ENCODE measurements around the gene FAM83G.

The FAM83G gene

GRCh38 chr17:18974407-18975149, 30.0 kb downstream of the FAM83G start:
- no peak for TF ChIP-seq CTCF (IDR thresholded peaks at IDR 0.05; ENCODE audit: low read depth, low read length, missing control alignments)
- no peak for DNase-seq (ENCODE audit: extremely low read depth, low read depth)
- H3K4me3 ChIP-seq (replicated peaks; ENCODE audit: low read depth, low read length): no peak overlapping the region

GRCh38 chr17:18971801-18972200, 32.8 kb downstream of the FAM83G start:
- H3K4me3 ChIP-seq (replicated peaks; ENCODE audit: low read depth, low read length): no peak overlapping the region
- no peak for TF ChIP-seq CTCF (IDR thresholded peaks at IDR 0.05; ENCODE audit: low read depth, low read length, missing control alignments)

GRCh38 chr17:18970582-18971480, 33.7 kb downstream of the FAM83G start:
- H3K4me3 ChIP-seq (replicated peaks; ENCODE audit: low read depth, low read length): no peak overlapping the region
- peak; percentile 19 for TF ChIP-seq CTCF (IDR thresholded peaks at IDR 0.05; ENCODE audit: low read depth, low read length, missing control alignments)
- DNase-seq (ENCODE audit: extremely low read depth, low read depth): no peak

More at GRCh38 chr17:18971801-18972200, 32.8 kb downstream of the FAM83G start:
- no peak for DNase-seq (ENCODE audit: extremely low read depth, low read depth)

- no peak for DNase-seq (ENCODE audit: extremely low read depth, low read depth)
- TF ChIP-seq CTCF (IDR thresholded peaks at IDR 0.05; ENCODE audit: low read depth, low read length, missing control alignments): no peak
- no peak overlapping the region for H3K4me3 ChIP-seq (replicated peaks; ENCODE audit: low read depth, low read length)
These were observed 35.3 kb downstream of the FAM83G start for GRCh38 chr17:18968945-18969887.

- DNase-seq (ENCODE audit: extremely low read depth, low read depth): no peak
- no peak for TF ChIP-seq CTCF (IDR thresholded peaks at IDR 0.05; ENCODE audit: low read depth, low read length, missing control alignments)
- H3K4me3 ChIP-seq (replicated peaks; ENCODE audit: low read depth, low read length): no peak overlapping the region
These were observed 36.2 kb downstream of the FAM83G start for GRCh38 chr17:18968345-18968744.

- DNase-seq (ENCODE audit: extremely low read depth, low read depth): no peak
- no peak for TF ChIP-seq CTCF (IDR thresholded peaks at IDR 0.05; ENCODE audit: low read depth, low read length, missing control alignments)
These were observed 36.6 kb downstream of the FAM83G start for GRCh38 chr17:18967916-18968315.

More at GRCh38 chr17:18967916-18968315, 36.6 kb downstream of the FAM83G start:
- H3K4me3 ChIP-seq (replicated peaks; ENCODE audit: low read depth, low read length): no peak overlapping the region
